ENCODE results near the gene LST1.

Gene LST1

DNA sequence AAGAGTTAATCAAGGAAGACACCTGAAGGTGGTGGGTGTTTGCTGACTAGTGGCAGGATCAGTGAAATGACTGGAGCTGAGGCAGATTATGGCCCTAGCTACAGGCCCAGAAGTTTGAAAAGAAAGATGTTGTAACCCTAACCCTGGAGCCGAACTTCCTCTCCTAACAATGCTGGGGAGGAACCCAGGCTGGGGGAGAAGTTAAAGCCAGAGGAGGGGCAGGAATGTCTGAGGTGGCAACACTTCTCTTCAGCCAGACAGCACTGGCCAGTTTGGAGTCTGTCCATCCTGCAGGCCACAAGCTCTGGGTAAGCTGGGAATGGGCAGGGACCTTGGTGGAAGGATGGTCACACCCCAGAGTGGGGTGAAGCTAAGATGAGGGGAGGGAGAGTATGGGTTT, at the start of gene LST1:
LST1 (plus strand) TSS at position 270 of the 400 bp plus-strand sequence. CDS start 1,023 bp downstream, outside the sequence.
- TF ChIP-seq, protein P1, sequence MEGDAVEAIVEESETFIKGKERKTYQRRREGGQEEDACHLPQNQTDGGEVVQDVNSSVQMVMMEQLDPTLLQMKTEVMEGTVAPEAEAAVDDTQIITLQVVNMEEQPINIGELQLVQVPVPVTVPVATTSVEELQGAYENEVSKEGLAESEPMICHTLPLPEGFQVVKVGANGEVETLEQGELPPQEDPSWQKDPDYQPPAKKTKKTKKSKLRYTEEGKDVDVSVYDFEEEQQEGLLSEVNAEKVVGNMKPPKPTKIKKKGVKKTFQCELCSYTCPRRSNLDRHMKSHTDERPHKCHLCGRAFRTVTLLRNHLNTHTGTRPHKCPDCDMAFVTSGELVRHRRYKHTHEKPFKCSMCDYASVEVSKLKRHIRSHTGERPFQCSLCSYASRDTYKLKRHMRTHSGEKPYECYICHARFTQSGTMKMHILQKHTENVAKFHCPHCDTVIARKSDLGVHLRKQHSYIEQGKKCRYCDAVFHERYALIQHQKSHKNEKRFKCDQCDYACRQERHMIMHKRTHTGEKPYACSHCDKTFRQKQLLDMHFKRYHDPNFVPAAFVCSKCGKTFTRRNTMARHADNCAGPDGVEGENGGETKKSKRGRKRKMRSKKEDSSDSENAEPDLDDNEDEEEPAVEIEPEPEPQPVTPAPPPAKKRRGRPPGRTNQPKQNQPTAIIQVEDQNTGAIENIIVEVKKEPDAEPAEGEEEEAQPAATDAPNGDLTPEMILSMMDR (IDR thresholded peaks at IDR 0.05; ENCODE audit: control insufficient read depth, insufficient read depth, low read depth, low read length, missing control alignments), result no peak
- no peak within 1 kb of the TSS for H3K4me3 ChIP-seq (ENCODE audit: control insufficient read depth, low read depth, low read length)

DNA sequence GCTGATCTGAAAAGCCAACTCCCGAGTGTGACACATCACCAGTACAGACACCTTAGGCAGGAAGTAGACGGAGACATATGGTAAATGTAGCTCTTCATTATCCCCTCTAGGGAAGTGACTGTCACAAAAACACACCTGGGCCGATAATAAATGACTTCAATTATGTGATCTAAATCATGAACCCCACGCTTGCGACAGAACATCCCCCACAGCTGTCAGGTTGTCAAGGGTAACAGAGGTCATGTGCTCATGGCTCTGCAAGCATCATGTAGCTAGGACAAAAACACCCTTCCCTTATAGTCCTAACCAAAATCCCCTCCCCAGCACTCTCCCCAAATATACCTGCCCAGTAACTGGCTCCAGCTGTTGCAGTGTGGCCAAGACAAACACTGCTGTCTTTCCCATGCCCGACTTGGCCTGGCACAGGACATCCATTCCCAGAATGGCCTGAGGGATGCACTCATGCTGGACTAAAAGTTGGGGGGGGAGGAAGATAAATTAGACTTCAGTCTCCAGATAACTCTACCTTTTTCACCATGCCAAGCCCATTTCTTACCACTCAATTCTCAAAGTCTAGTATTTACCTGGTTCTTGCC, 47.2 kb upstream of the LST1 start:
- DNase-seq (ENCODE audit: low read depth), result no peak
- H3K4me3 ChIP-seq (ENCODE audit: control insufficient read depth, low read depth, low read length), result no peak overlapping the region
- TF ChIP-seq, protein P1 (IDR thresholded peaks at IDR 0.05; ENCODE audit: control insufficient read depth, insufficient read depth, low read depth, low read length, missing control alignments), result no peak

More for the DNA sequence above, at the start of gene LST1:
- DNase-seq (ENCODE audit: low read depth), result no peak

DNA sequence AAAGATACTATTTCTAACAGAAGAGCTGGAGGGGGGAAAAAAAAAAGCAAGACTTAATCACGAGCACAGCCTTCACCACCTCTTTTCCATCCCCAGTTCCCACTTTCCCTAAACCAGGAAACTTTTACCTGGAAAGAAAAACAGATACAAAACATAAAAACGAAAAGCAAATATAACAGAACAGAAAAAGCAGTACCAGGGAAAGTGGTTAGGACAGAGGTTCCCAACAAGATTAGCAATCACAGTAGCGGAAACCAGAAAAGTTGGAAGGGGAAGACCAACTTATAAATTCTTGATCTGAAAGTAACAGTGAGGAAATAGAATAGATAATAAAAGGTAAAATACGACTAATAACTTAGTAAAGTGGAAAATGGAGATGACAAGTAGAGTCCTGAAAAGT, 45.4 kb upstream of the LST1 start:
- TF ChIP-seq, protein P1 (IDR thresholded peaks at IDR 0.05; ENCODE audit: control insufficient read depth, insufficient read depth, low read depth, low read length, missing control alignments), result no peak
- DNase-seq (ENCODE audit: low read depth), result no peak
- peak overlapping the region; percentile 75 for H3K4me3 ChIP-seq (ENCODE audit: control insufficient read depth, low read depth, low read length)

DNA sequence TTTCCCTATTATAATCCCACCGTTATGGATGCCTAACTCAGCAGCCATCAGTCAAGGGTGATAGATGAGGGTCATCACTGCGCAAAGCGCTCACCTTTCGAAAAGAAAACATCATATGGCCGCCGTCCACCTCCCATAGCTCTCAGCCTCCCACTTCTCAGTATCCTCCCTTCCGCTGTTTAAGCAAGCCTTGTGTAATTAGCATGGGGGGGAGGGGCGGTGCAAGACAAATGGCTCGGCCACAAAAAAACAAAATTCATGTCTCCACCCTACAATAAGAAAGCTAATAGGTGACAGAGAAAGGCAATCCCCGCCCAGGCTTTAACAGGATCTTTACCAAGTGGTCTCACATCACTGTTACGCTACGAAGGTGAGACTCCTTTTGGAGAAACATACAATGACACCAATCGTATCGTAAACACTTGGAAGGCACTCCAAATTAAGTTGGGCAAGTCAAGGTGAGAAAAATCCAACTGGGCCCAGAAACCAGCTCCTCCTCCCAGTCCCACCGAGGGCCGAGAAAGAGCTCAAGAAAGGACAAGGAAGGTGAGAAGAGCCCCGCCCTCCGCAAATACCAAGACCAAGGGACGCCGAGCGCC, 44.9 kb upstream of the LST1 start:
- DNase-seq (ENCODE audit: low read depth), result no peak
- H3K4me3 ChIP-seq (ENCODE audit: control insufficient read depth, low read depth, low read length), result peak overlapping the region; percentile 75
- TF ChIP-seq, protein P1 (IDR thresholded peaks at IDR 0.05; ENCODE audit: control insufficient read depth, insufficient read depth, low read depth, low read length, missing control alignments), result no peak

DNA sequence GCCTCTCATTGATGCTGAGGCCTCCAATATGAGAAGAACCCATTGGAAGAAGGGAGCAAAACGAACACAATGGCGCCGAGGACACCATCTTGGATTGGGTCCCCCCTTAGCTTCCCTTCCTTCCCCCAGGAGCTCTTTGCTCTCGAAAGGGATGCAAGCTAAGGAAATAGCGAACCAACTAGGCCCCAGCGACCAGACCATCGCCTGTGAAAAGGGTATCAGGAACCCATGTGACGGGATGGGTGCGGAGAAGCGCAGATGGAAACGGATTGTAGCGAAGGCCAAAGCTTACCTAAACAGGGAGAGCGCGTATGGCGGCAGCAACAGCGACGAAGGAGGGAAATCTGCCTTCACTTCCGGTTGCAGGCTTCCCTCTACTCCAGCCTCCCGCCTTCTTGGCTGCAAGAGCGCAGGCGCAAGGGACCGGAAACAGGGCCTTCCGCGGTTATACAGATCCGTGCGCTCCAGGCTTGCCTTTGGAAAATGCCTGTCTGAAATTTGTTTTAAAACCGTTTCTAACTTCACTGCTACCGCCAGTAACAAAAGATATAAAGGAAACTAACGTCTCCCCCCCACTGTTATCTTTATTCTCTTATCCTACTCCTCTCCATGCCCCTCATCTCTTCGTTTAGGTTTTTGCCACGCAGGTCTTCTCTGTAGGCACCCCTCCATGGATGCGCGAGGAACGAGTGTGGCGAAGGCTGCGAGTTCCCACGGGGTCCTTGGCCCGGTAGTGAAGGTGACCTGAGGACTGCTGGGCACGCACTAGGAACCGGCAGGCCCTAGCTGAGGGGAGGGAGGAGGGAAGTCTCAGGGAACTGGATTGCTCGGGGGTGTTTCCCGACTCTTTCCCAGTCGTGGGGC, 44.2 kb upstream of the LST1 start, which contains the start of gene DDX39B:
DDX39B (minus strand) TSS at position 346 of the 864 bp plus-strand sequence. CDS start 1,471 bp downstream, outside the sequence.
- TF ChIP-seq, protein P1 (IDR thresholded peaks at IDR 0.05; ENCODE audit: control insufficient read depth, insufficient read depth, low read depth, low read length, missing control alignments), result no peak
- DNase-seq (ENCODE audit: low read depth), result peak; percentile 92
- peak within 1 kb of the TSS; percentile 75 for H3K4me3 ChIP-seq (ENCODE audit: control insufficient read depth, low read depth, low read length)

DNA sequence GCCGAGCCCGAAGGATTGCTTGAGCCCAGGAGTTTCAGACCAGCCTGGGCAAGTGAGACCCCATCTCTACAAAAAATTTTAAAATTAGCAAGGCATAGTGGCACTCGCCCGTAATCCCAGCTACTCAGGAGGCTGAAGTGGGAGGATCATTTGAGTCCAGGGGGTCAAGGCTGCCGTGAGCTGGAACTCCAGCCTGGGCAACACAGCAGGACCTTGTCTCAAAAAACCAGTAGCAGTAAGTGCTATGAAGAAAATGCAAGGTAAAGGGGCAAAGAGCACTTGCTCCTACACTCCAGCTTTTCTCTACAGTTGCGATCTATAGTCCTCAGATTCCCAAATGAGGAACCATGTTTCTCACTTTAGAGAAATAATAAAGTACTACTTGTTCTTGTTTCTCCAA, 42.4 kb upstream of the LST1 start:
- DNase-seq (ENCODE audit: low read depth), result no peak
- TF ChIP-seq, protein P1 (IDR thresholded peaks at IDR 0.05; ENCODE audit: control insufficient read depth, insufficient read depth, low read depth, low read length, missing control alignments), result no peak
- H3K4me3 ChIP-seq (ENCODE audit: control insufficient read depth, low read depth, low read length), result no peak overlapping the region
